CD14-positive monocyte (primary cell): ENCODE measurements around the gene DUOX2. TPM values are rescaled to one million over a fixed set of nuclear protein-coding genes. Genes with fewer than 3 reads are reported as not detected.

Experiments used
- DNase-seq, 3 donors: peaks; one replicate each; pipeline ENCODE4 v3.0.0-alpha.2; 2011 to 2022
- H2AFZ ChIP-seq: 2 replicates; pipeline ENCODE4 v1.6.0; 2012; ENCODE audit warnings: mild to moderate bottlenecking, low read depth, low read length, inconsistent platforms; ENCODE audit not compliant: insufficient read depth, poor library complexity, severe bottlenecking
- H3K27ac ChIP-seq, 2 donors: 1 replicate in 1 of 2; 2 replicates in 1 of 2; pipeline ENCODE4 v1.5.1; 2012 to 2013; ENCODE audit warnings: low read length in 2 of 2, control low read depth in 1 of 2, inconsistent platforms in 1 of 2, low read depth in 1 of 2, mild to moderate bottlenecking in 1 of 2
- H3K27me3 ChIP-seq, 2 donors: one replicate each; pipeline versions ENCODE4 v1.6.0 to v1.6.1; 2011 to 2013; ENCODE audit warnings: low read length in 2 of 2; ENCODE audit not compliant: control insufficient read depth in 2 of 2, insufficient read depth in 2 of 2
- H3K36me3 ChIP-seq, 2 donors: replicated peaks in 1 of 2; 1 replicate in 1 of 2; 2 replicates in 1 of 2; pipeline versions ENCODE4 v1.5.1 to v1.6.1; 2012 to 2013; ENCODE audit warnings: low read length in 2 of 2, control low read depth in 1 of 2, inconsistent platforms in 1 of 2, mild to moderate bottlenecking in 1 of 2; ENCODE audit not compliant: insufficient read depth in 2 of 2, control insufficient read depth in 1 of 2
- H3K4me1 ChIP-seq, 2 donors: 1 replicate in 1 of 2; 2 replicates in 1 of 2; pipeline versions ENCODE4 v1.5.1 to v1.6.1; 2012 to 2013; ENCODE audit warnings: low read length in 2 of 2, control low read depth in 1 of 2, inconsistent platforms in 1 of 2, mild to moderate bottlenecking in 1 of 2, moderate library complexity in 1 of 2; ENCODE audit not compliant: insufficient read depth in 2 of 2, control insufficient read depth in 1 of 2
- H3K4me2 ChIP-seq: replicated peaks from 2 replicates; pipeline ENCODE3; 2012; ENCODE audit warnings: low read length, moderate library complexity, mild to moderate bottlenecking; ENCODE audit not compliant: poor library complexity, severe bottlenecking; ENCODE audit errors: extremely low read depth
- H3K4me3 ChIP-seq, 3 experiments: fragments of 200-600 bp in 1 of 3; sonication (generic) in 1 of 3; replicated peaks in 1 of 3; 1 replicate in 2 of 3; 2 replicates in 1 of 3; pipeline ENCODE4 v1.5.1; 2011 to 2013; ENCODE audit warnings: low read length in 3 of 3, mild to moderate bottlenecking in 3 of 3, control low read depth in 2 of 3, low read depth in 2 of 3, inconsistent platforms in 1 of 3, moderate library complexity in 1 of 3
- H3K79me2 ChIP-seq: 2 replicates; pipeline ENCODE4 v1.6.0; 2012; ENCODE audit warnings: mild to moderate bottlenecking, control low read depth, inconsistent platforms, low read length, moderate library complexity; ENCODE audit not compliant: insufficient read depth
- H3K9ac ChIP-seq: 2 replicates; pipeline ENCODE4 v1.6.0; 2017; ENCODE audit warnings: low read length, mild to moderate bottlenecking; ENCODE audit not compliant: insufficient read depth, poor library complexity, severe bottlenecking
- H3K9me3 ChIP-seq, 2 donors: replicated peaks in 1 of 2; 1 replicate in 1 of 2; 2 replicates in 1 of 2; pipeline versions ENCODE4 v1.5.1 to v1.6.1; 2012 to 2013; ENCODE audit warnings: low read length in 2 of 2, control low read depth in 1 of 2; ENCODE audit not compliant: control insufficient read depth in 1 of 2, insufficient read depth in 1 of 2
- H4K20me1 ChIP-seq: 2 replicates; pipeline ENCODE4 v1.6.0; 2012; ENCODE audit warnings: mild to moderate bottlenecking, low read length, control low read depth, moderate library complexity; ENCODE audit not compliant: insufficient read depth
- H3K27ac Mint-ChIP-seq, 7 donors: one replicate each; pipeline ENCODE4 v1.8.0; 2020; ENCODE audit warnings: mild to moderate bottlenecking in 7 of 7, mixed read lengths in 7 of 7, moderate library complexity in 6 of 7, inconsistent platforms in 2 of 7
- H3K27me3 Mint-ChIP-seq, 3 donors: one replicate each; pipeline ENCODE4 v1.8.0; 2021 to 2022; ENCODE audit warnings: low read depth in 3 of 3, mild to moderate bottlenecking in 3 of 3, mixed read lengths in 3 of 3, moderate library complexity in 3 of 3, inconsistent platforms in 1 of 3
- H3K36me3 Mint-ChIP-seq, 2 donors: one replicate each; pipeline ENCODE4 v1.8.0; 2020; ENCODE audit warnings: mixed read lengths in 2 of 2, inconsistent platforms in 1 of 2, mild to moderate bottlenecking in 1 of 2
- H3K4me1 Mint-ChIP-seq: one replicate; pipeline ENCODE4 v1.8.0; 2020; ENCODE audit warnings: mild to moderate bottlenecking, mixed read lengths
- H3K4me3 Mint-ChIP-seq, 2 donors: one replicate each; pipeline ENCODE4 v1.8.0; 2020; ENCODE audit warnings: mild to moderate bottlenecking in 2 of 2, mixed read lengths in 2 of 2, moderate library complexity in 1 of 2
- H3K9me3 Mint-ChIP-seq, 7 donors: one replicate each; pipeline ENCODE4 v1.8.0; 2020 to 2022; ENCODE audit warnings: mixed read lengths in 7 of 7, mild to moderate bottlenecking in 6 of 7, moderate library complexity in 6 of 7, inconsistent platforms in 2 of 7
- WGBS: methylation state at CpG from one replicate; pipeline ENCODE4 v1.1.5; 2013; ENCODE audit warnings: missing lambda C conversion rate; ENCODE audit not compliant: insufficient coverage; 5-methylcytosine and 5-hydroxymethylcytosine counted together
- intact Hi-C, 2 donors: fragments of 100-400 bp; cut with micrococcal nuclease; formaldehyde crosslinking; loops; one replicate each; pipeline versions ENCODE4 v1.15.0 to v1.15.1; 2023
- polyA plus RNA-seq, 3 donors: library from polyadenylated mRNA; depleted of rRNA in 1 of 3; unstranded in 2 of 3; stranded (reverse) in 1 of 3; fragments of 300-500 nt in 2 of 3; fragments of >200 nt in 1 of 3; fragmentation: Illumina TruSeq in 2 of 3; gene quantifications; 1 replicate in 2 of 3; 2 replicates in 1 of 3; pipeline ENCODE4 v1.2.3, GENCODE V29; 2012 to 2021
- TF ChIP-seq, protein P1 (sequence below): fragments of 200-600 bp; IDR thresholded peaks from one replicate; pipeline ENCODE4 v1.8.0; 2022; ENCODE audit warnings: antibody characterized with exemption, mild to moderate bottlenecking

Gene DUOX2
- polyA plus RNA-seq, 3 donors, result 0.01 TPM; not detected in 2

DNA sequence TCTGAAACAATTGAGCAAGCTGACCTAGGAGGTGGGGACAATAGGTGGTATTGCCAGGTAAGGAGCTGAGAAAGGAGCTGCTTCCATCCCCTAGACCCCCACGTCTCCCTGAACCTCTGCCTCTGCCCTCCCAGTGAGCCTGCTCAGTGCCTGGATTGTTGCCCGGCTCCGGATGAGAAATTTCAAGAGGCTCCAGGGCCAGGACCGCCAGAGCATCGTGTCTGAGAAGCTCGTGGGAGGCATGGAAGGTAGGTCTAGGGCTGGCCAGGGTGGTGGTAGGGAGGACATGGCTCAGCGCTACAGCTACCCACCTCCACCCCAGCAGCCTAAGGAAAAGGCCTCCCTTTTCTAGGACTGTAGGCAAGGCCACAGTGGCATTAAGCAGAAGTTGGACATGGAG is 29.1 kb upstream of the DUOX2 start:
- 100% methylated on average over 1 of the region's 7 CpGs for WGBS

DNA sequence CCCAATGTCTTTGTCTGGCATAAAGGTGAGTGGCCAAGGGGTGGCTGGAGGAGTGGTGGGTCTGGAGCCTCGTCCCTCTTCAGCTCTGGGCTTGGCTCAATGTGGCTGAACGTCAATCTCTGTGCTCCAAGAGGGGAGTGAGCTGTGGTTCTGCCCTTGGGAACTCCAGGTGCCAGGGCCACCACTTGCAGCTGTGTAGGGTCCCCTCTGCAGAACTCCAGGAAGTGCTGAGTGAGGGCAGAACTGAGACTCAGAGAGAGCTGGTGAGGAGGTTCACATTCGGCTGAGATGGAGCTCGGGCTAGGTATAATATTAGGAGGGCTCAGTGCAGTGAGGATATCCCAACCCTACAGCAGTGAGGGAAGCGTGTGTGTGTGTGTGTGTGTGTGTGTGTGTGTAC is 27.4 kb upstream of the DUOX2 start:
- Histone ChIP-seq H3K4me3 (no peak overlapping the region), H3K27me3 (peaks cover 5 to 12% of the 10 kb centered on the region in 2 donors), H4K20me1 (no peaks in the 10 kb centered on the region), H3K79me2 (no peaks in the 10 kb centered on the region), H2AFZ (no peak overlapping the region), H3K4me1 (no peaks in the 10 kb centered on the region), H3K9me3 (peaks cover 0 to 3% of the 10 kb centered on the region in 2 donors), H3K36me3 (no peaks in the 10 kb centered on the region), H3K4me2 (no peak overlapping the region), H3K9ac (no peak overlapping the region), H3K27ac (no peak overlapping the region)
- Mint-ChIP-seq H3K27me3 (peaks cover 20 to 26% (median 23%) of the 10 kb centered on the region in 3 donors), H3K4me3 (no peak overlapping the region), H3K4me1 (peaks cover 1% of the 10 kb centered on the region), H3K27ac (no peak overlapping the region), H3K9me3 (peaks cover 0 to 1% (median 0%) of the 10 kb centered on the region in 7 donors), H3K36me3 (no peaks in the 10 kb centered on the region)
- intact Hi-C loops, result no loop called here
- 100% methylated on average over 1 of the region's 5 CpGs for WGBS
- DNase-seq, result no peak
- TF ChIP-seq, protein P1, sequence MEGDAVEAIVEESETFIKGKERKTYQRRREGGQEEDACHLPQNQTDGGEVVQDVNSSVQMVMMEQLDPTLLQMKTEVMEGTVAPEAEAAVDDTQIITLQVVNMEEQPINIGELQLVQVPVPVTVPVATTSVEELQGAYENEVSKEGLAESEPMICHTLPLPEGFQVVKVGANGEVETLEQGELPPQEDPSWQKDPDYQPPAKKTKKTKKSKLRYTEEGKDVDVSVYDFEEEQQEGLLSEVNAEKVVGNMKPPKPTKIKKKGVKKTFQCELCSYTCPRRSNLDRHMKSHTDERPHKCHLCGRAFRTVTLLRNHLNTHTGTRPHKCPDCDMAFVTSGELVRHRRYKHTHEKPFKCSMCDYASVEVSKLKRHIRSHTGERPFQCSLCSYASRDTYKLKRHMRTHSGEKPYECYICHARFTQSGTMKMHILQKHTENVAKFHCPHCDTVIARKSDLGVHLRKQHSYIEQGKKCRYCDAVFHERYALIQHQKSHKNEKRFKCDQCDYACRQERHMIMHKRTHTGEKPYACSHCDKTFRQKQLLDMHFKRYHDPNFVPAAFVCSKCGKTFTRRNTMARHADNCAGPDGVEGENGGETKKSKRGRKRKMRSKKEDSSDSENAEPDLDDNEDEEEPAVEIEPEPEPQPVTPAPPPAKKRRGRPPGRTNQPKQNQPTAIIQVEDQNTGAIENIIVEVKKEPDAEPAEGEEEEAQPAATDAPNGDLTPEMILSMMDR, result no peak

More for the DNA sequence above, 29.1 kb upstream of the DUOX2 start:
- H3K27ac Mint-ChIP-seq, result no peak overlapping the region
- Histone ChIP-seq H3K4me3 (no peak overlapping the region), H4K20me1 (no peaks in the 10 kb centered on the region), H3K79me2 (no peaks in the 10 kb centered on the region), H3K9me3 (no peaks in the 10 kb centered on the region), H2AFZ (no peak overlapping the region), H3K4me1 (no peaks in the 10 kb centered on the region), H3K9ac (no peak overlapping the region), H3K4me2 (no peak overlapping the region), H3K27me3 (peaks cover 0 to under 1% of the 10 kb centered on the region in 2 donors), H3K36me3 (no peaks in the 10 kb centered on the region), H3K27ac (no peak overlapping the region)
- intact Hi-C loops, result no loop called here
- no peaks in the 10 kb centered on the region for H3K36me3 Mint-ChIP-seq
- H3K9me3 Mint-ChIP-seq, result no peaks in the 10 kb centered on the region
- H3K27me3 Mint-ChIP-seq, result peaks cover 9 to 14% (median 14%) of the 10 kb centered on the region in 3 donors
- no peak for DNase-seq
- no peak overlapping the region for H3K4me3 Mint-ChIP-seq
- TF ChIP-seq, protein P1, result no peak
- no peaks in the 10 kb centered on the region for H3K4me1 Mint-ChIP-seq
